Fibroblast of lung (primary cell): Measurements from ENCODE around the gene MAP2K2. TPM values are rescaled to one million over a fixed set of nuclear protein-coding genes. Genes with fewer than 3 reads are reported as not detected.

Experiments used
- DNase-seq, 2 donors: peaks; one replicate each; pipeline versions ENCODE4 v3.0.0 to v3.0.0-alpha.2; 2010; ENCODE audit warnings: low read depth in 2 of 2
- H2AFZ ChIP-seq: 2 replicates; pipeline ENCODE4 v1.5.1; 2012; ENCODE audit warnings: low read length, control low read depth, inconsistent platforms
- H3K27ac ChIP-seq: 2 replicates; pipeline ENCODE4 v1.5.1; 2011; ENCODE audit warnings: low read length, control low read depth; ENCODE audit not compliant: insufficient read depth
- H3K27me3 ChIP-seq: 2 replicates; pipeline ENCODE4 v1.5.1; 2011; ENCODE audit warnings: mild to moderate bottlenecking, low read length; ENCODE audit not compliant: control insufficient read depth, insufficient read depth
- H3K36me3 ChIP-seq: 2 replicates; pipeline ENCODE4 v1.5.1; 2011; ENCODE audit warnings: low read length; ENCODE audit not compliant: control insufficient read depth, insufficient read depth
- H3K4me1 ChIP-seq: 2 replicates; pipeline ENCODE4 v1.5.1; 2011; ENCODE audit warnings: low read length; ENCODE audit not compliant: control insufficient read depth, insufficient read depth; ENCODE audit errors: extremely low read depth
- H3K4me2 ChIP-seq: 2 replicates; pipeline ENCODE4 v1.5.1; 2011; ENCODE audit warnings: low read length, control low read depth; ENCODE audit not compliant: insufficient read depth; ENCODE audit errors: extremely low read depth
- H3K4me3 ChIP-seq, 4 experiments: fragments of 200-600 bp in 1 of 4; sonication (generic) in 1 of 4; replicated peaks in 1 of 4; 2 replicates each; pipeline ENCODE4 v1.5.1; 2011 to 2016; ENCODE audit warnings: low read length in 4 of 4, low read depth in 3 of 4, mild to moderate bottlenecking in 3 of 4, control low read depth in 2 of 4, inconsistent platforms in 1 of 4, mixed read lengths in 1 of 4; ENCODE audit not compliant: insufficient read depth in 1 of 4; ENCODE audit errors: control extremely low read depth in 1 of 4
- H3K79me2 ChIP-seq: 2 replicates; pipeline ENCODE4 v1.5.1; 2012; ENCODE audit warnings: mild to moderate bottlenecking, low read length, inconsistent platforms; ENCODE audit not compliant: control insufficient read depth, insufficient read depth
- H3K9ac ChIP-seq: 2 replicates; pipeline ENCODE4 v1.5.1; 2011; ENCODE audit warnings: mild to moderate bottlenecking, low read length, control low read depth; ENCODE audit not compliant: insufficient read depth
- H3K9me3 ChIP-seq: 2 replicates; pipeline ENCODE4 v1.5.1; 2012; ENCODE audit warnings: low read depth, low read length; ENCODE audit not compliant: control insufficient read depth, insufficient read depth
- H4K20me1 ChIP-seq: 2 replicates; pipeline ENCODE4 v1.5.1; 2011; ENCODE audit warnings: low read length; ENCODE audit not compliant: control insufficient read depth, insufficient read depth; ENCODE audit errors: extremely low read depth
- EZH2 ChIP-seq: IDR thresholded peaks from 2 replicates; pipeline ENCODE4 v1.5.1; 2012; ENCODE audit warnings: low read length, control low read depth, mild to moderate bottlenecking; ENCODE audit errors: missing control alignments
- polyA plus RNA-seq, 2 donors: library from polyadenylated mRNA; depleted of rRNA in 1 of 2; stranded (reverse) in 1 of 2; unstranded in 1 of 2; fragments of >200 nt; gene quantifications; 2 replicates each; pipeline ENCODE4 v1.2.1, GENCODE V29; 2011 to 2012; ENCODE audit warnings: missing spikeins in 1 of 2
- total RNA-seq: library from RNA; depleted of rRNA; stranded (reverse); fragments of >200 nt; gene quantifications from 2 replicates; pipeline ENCODE4 v1.2.1, GENCODE V29; 2014
- TF ChIP-seq, protein P1 (sequence below), 2 donors: IDR thresholded peaks in 1 of 2; conservative IDR thresholded peaks in 1 of 2; 1 replicate in 1 of 2; 2 replicates in 1 of 2; pipeline ENCODE4 v1.5.1; 2011 to 2012; ENCODE audit warnings: low read length in 2 of 2, control low read depth in 1 of 2, inconsistent platforms in 1 of 2, low read depth in 1 of 2, mild to moderate bottlenecking in 1 of 2

MAP2K2 gene
- total and polyA plus RNA-seq, 2 donors (not counting 1 experiment from before 2014, with no cell fraction given), result 61.6 to 159 TPM

DNA sequence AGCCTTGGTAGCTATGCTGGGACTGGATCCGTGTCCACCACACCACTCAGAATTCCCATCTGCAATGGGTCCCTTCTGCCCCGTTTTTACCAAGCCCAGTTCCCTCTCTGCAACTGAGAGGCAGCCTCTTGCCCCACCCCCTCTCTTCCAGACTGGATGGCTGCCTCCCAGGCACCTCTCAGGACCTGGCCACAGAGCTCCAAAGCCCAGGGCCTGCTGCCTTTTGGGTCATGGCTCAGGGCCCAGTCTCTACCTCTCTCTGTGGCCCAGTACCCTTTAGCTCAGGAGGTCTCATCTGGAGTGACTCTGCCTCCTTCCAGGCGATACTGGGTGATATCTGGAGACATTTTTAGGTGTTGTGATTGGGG, 46.9 kb downstream of the MAP2K2 start:
- TF ChIP-seq EZH2, result no peak
- TF ChIP-seq, protein P1, sequence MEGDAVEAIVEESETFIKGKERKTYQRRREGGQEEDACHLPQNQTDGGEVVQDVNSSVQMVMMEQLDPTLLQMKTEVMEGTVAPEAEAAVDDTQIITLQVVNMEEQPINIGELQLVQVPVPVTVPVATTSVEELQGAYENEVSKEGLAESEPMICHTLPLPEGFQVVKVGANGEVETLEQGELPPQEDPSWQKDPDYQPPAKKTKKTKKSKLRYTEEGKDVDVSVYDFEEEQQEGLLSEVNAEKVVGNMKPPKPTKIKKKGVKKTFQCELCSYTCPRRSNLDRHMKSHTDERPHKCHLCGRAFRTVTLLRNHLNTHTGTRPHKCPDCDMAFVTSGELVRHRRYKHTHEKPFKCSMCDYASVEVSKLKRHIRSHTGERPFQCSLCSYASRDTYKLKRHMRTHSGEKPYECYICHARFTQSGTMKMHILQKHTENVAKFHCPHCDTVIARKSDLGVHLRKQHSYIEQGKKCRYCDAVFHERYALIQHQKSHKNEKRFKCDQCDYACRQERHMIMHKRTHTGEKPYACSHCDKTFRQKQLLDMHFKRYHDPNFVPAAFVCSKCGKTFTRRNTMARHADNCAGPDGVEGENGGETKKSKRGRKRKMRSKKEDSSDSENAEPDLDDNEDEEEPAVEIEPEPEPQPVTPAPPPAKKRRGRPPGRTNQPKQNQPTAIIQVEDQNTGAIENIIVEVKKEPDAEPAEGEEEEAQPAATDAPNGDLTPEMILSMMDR (conservative IDR thresholded peaks at IDR 0.05 in 1 of 2, IDR thresholded peaks at IDR 0.05 in 1 of 2; ENCODE audit: low read depth in 1 of 2, low read length in 2 of 2), result no peak

DNA sequence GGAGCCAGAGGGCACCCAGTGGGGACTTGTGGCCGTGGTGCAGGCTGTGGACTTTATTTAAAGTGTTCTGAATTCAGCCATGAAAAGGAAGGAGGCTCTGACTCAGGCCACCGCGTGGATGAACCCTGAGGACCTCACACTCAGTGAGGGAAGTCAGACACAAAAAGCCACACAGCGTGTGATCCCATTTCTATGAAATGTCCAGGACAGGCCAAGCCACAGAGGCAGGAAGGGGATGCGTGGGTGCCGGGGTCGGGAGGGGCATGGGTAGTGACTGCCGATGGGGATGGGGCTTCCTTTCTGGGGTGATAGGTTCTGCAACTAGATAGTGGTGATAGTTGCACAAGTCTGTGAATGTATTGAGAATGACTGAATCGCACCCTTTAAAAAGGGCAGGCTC, 48.5 kb downstream of the MAP2K2 start:
- Histone ChIP-seq H3K9me3 (no peaks in the 10 kb centered on the region), H2AFZ (no peak overlapping the region), H3K4me1 (no peaks in the 10 kb centered on the region), H3K4me2 (no peak overlapping the region), H3K27me3 (no peaks in the 10 kb centered on the region), H3K36me3 (no peaks in the 10 kb centered on the region), H4K20me1 (no peaks in the 10 kb centered on the region), H3K9ac (no peak overlapping the region), H3K27ac (no peak overlapping the region), H3K79me2 (no peaks in the 10 kb centered on the region), H3K4me3 (no peak overlapping the region)
- TF ChIP-seq, protein P1 (conservative IDR thresholded peaks at IDR 0.05 in 1 of 2, IDR thresholded peaks at IDR 0.05 in 1 of 2; ENCODE audit: low read depth in 1 of 2, low read length in 2 of 2), result no peak
- no peak for TF ChIP-seq EZH2
- peak in 1 of 2 donors; percentile 39 for DNase-seq

More for the DNA sequence above, 46.9 kb downstream of the MAP2K2 start:
- H3K9me3 ChIP-seq, result no peaks in the 10 kb centered on the region
- H3K4me3 ChIP-seq, result no peak overlapping the region
- H3K9ac ChIP-seq, result no peak overlapping the region
- H3K4me1 ChIP-seq, result no peaks in the 10 kb centered on the region
- H3K27me3 ChIP-seq, result no peaks in the 10 kb centered on the region
- H3K79me2 ChIP-seq, result no peaks in the 10 kb centered on the region
- no peak for DNase-seq
- no peak overlapping the region for H2AFZ ChIP-seq
- no peaks in the 10 kb centered on the region for H3K36me3 ChIP-seq
- H3K27ac ChIP-seq, result no peak overlapping the region
- no peaks in the 10 kb centered on the region for H4K20me1 ChIP-seq
- H3K4me2 ChIP-seq, result no peak overlapping the region

DNA sequence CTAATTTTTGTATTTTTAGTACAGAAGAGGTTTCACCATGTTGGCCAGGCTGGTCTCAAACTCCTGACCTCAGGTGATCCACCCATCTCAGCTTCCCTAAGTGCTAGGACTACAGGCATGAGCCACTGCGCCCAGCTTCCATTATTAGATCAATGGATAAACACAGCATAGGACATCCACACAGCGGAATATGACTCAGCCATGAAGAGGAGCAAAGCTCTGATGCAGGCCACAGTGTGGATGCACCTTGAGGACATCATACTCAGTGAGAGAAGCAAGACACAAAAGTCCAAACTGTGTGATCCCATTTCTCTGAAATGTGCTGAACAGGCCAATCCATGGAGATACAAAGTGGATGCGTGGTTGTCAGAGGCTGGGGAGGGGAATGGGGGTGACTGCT, 52.3 kb downstream of the MAP2K2 start:
- TF ChIP-seq EZH2, result no peak
- TF ChIP-seq, protein P1 (conservative IDR thresholded peaks at IDR 0.05 in 1 of 2, IDR thresholded peaks at IDR 0.05 in 1 of 2; ENCODE audit: low read depth in 1 of 2, low read length in 2 of 2), result no peak
- H4K20me1 ChIP-seq, result no peaks in the 10 kb centered on the region
- peaks cover 2% of the 10 kb centered on the region for H3K4me1 ChIP-seq
- no peaks in the 10 kb centered on the region for H3K79me2 ChIP-seq
- no peaks in the 10 kb centered on the region for H3K27me3 ChIP-seq
- no peaks in the 10 kb centered on the region for H3K36me3 ChIP-seq
- no peak overlapping the region for H3K9ac ChIP-seq
- no peak overlapping the region for H2AFZ ChIP-seq
- no peak for DNase-seq
- no peak overlapping the region for H3K4me2 ChIP-seq
- no peaks in the 10 kb centered on the region for H3K9me3 ChIP-seq
- H3K27ac ChIP-seq, result no peak overlapping the region
- no peak overlapping the region for H3K4me3 ChIP-seq
